Natural killer cell treated with Interleukin-12 subunit alpha and Interleukin-12 subunit beta and Interleukin-15 and Interleukin-18, amount 100 ng/mL, for 72 hours (primary cell): ENCODE data around the gene NPVF. TPM values are rescaled to one million over a fixed set of nuclear protein-coding genes. Genes with fewer than 3 reads are reported as not detected.

Experiments
- ATAC-seq, 2 donors: fragments of 150-1000 bp; cut with Tn5 transposase in 1 of 2; sonication (Bioruptor Pico), chemical (Tn5 transposase) in 1 of 2; 2 replicates each; pipeline ENCODE4 v1.10.0; 2021
- DNase-seq: peaks from one replicate; pipeline ENCODE4 v3.0.0; 2022; ENCODE audit warnings: low spot score
- H3K27ac Mint-ChIP-seq, 2 donors: 1 replicate in 1 of 2; 2 replicates in 1 of 2; pipeline ENCODE4 v1.8.0; 2022; ENCODE audit warnings: mixed read lengths in 2 of 2, mild to moderate bottlenecking in 1 of 2, moderate library complexity in 1 of 2
- H3K27me3 Mint-ChIP-seq, 2 donors: 1 replicate in 1 of 2; 2 replicates in 1 of 2; pipeline ENCODE4 v1.8.0; 2022; ENCODE audit warnings: mixed read lengths in 2 of 2
- H3K36me3 Mint-ChIP-seq: one replicate; pipeline ENCODE4 v1.8.0; 2022; ENCODE audit warnings: mixed read lengths
- H3K4me1 Mint-ChIP-seq, 2 donors: 1 replicate in 1 of 2; 2 replicates in 1 of 2; pipeline ENCODE4 v1.8.0; 2022; ENCODE audit warnings: low read depth in 2 of 2, mixed read lengths in 2 of 2, mild to moderate bottlenecking in 1 of 2
- H3K4me3 Mint-ChIP-seq: one replicate; pipeline ENCODE4 v1.8.0; 2022; ENCODE audit warnings: mixed read lengths
- H3K9me3 Mint-ChIP-seq: 2 replicates; pipeline ENCODE4 v1.8.0; 2022; ENCODE audit warnings: mixed read lengths
- total RNA-seq, 2 donors: library from RNA; stranded (reverse); gene quantifications; one replicate each; pipeline ENCODE4 v1.2.3, GENCODE V29; 2022

The NPVF gene
- total RNA-seq = not detected

- H3K36me3 Mint-ChIP-seq = no peaks in the 10 kb centered on the region
- H3K9me3 Mint-ChIP-seq = no peaks in the 10 kb centered on the region
- no peaks in the 10 kb centered on the region for H3K4me1 Mint-ChIP-seq
- H3K27me3 Mint-ChIP-seq = peaks cover 28 to 46% of the 10 kb centered on the region in 2 donors
- DNase-seq (no peak), ATAC-seq (no peak)
- H3K4me3 Mint-ChIP-seq = no peak within 1 kb of the TSS
- H3K27ac Mint-ChIP-seq = no peak within 1 kb of the TSS
These were observed at the start of gene NPVF for GRCh38 chr7:25228386-25228785. TSS of gene NPVF (minus strand) at chr7:25228486. CDS start at chr7:25228439, 47 bp downstream.

- DNase-seq (no peak), ATAC-seq (no peak)
- H3K27me3 Mint-ChIP-seq = peaks cover 29 to 37% of the 10 kb centered on the region in 2 donors
- H3K9me3 Mint-ChIP-seq = no peaks in the 10 kb centered on the region
- no peaks in the 10 kb centered on the region for H3K4me1 Mint-ChIP-seq
- no peaks in the 10 kb centered on the region for H3K36me3 Mint-ChIP-seq
- H3K27ac Mint-ChIP-seq = no peak overlapping the region
- H3K4me3 Mint-ChIP-seq = no peak overlapping the region
These were observed 44.0 kb upstream of the NPVF start for GRCh38 chr7:25272265-25272664.

- H3K4me3 Mint-ChIP-seq = no peak overlapping the region
- H3K9me3 Mint-ChIP-seq = no peaks in the 10 kb centered on the region
- peaks cover 13 to 14% of the 10 kb centered on the region in 2 donors for H3K4me1 Mint-ChIP-seq
- H3K27me3 Mint-ChIP-seq = peaks cover 18 to 27% of the 10 kb centered on the region in 2 donors
- DNase-seq (no peak), ATAC-seq (no peak)
- H3K36me3 Mint-ChIP-seq = no peaks in the 10 kb centered on the region
- H3K27ac Mint-ChIP-seq = no peak overlapping the region
These were observed 35.1 kb upstream of the NPVF start for GRCh38 chr7:25263337-25263736.

- Mint-ChIP-seq H3K27me3 (peaks cover 18 to 27% of the 10 kb centered on the region in 2 donors), H3K4me3 (no peak overlapping the region), H3K9me3 (no peaks in the 10 kb centered on the region), H3K36me3 (no peaks in the 10 kb centered on the region), H3K4me1 (peaks cover 13 to 14% of the 10 kb centered on the region in 2 donors), H3K27ac (no peak overlapping the region)
- ATAC-seq (no peak), DNase-seq (no peak)
These were observed 34.3 kb upstream of the NPVF start for GRCh38 chr7:25262586-25262985.

- H3K4me1 Mint-ChIP-seq = peaks cover 13 to 14% of the 10 kb centered on the region in 2 donors
- ATAC-seq (no peak), DNase-seq (no peak)
- H3K27me3 Mint-ChIP-seq = peaks cover 18 to 27% of the 10 kb centered on the region in 2 donors
- no peak overlapping the region for H3K27ac Mint-ChIP-seq
- no peak overlapping the region for H3K4me3 Mint-ChIP-seq
- no peaks in the 10 kb centered on the region for H3K9me3 Mint-ChIP-seq
- no peaks in the 10 kb centered on the region for H3K36me3 Mint-ChIP-seq
These were observed 33.4 kb upstream of the NPVF start for GRCh38 chr7:25261545-25262140.

- peak overlapping the region; percentile 22 for H3K4me3 Mint-ChIP-seq
- H3K27me3 Mint-ChIP-seq = peaks cover 18 to 27% of the 10 kb centered on the region in 2 donors
These were observed 32.7 kb upstream of the NPVF start for GRCh38 chr7:25260862-25261494.

GRCh38 chr7:25259487-25260243 lies 31.4 kb upstream of the NPVF start:
- Mint-ChIP-seq H3K9me3 (no peaks in the 10 kb centered on the region), H3K4me1 (peaks cover 13 to 14% of the 10 kb centered on the region in 2 donors), H3K27ac (no peak overlapping the region), H3K4me3 (no peak overlapping the region), H3K36me3 (no peaks in the 10 kb centered on the region), H3K27me3 (peaks cover 22 to 24% of the 10 kb centered on the region in 2 donors)
- peak; percentile 59 to 69 for ATAC-seq
- DNase-seq = peak; percentile 69

More at GRCh38 chr7:25260862-25261494, 32.7 kb upstream of the NPVF start:
- Mint-ChIP-seq H3K4me1 (peaks cover 13 to 14% of the 10 kb centered on the region in 2 donors), H3K36me3 (no peaks in the 10 kb centered on the region), H3K9me3 (no peaks in the 10 kb centered on the region), H3K27ac (peak overlapping the region in 1 of 2 donors; percentile 55)
- ATAC-seq (no peak), DNase-seq (no peak)

- H3K4me3 Mint-ChIP-seq = no peak overlapping the region
- peak in 1 of 2 donors; percentile 8 for ATAC-seq
- no peak overlapping the region for H3K27ac Mint-ChIP-seq
- H3K36me3 Mint-ChIP-seq = no peaks in the 10 kb centered on the region
- peaks cover 8 to 9% of the 10 kb centered on the region in 2 donors for H3K4me1 Mint-ChIP-seq
- no peaks in the 10 kb centered on the region for H3K9me3 Mint-ChIP-seq
- H3K27me3 Mint-ChIP-seq = peaks cover 16 to 21% of the 10 kb centered on the region in 2 donors
- DNase-seq = no peak
These were observed 28.1 kb upstream of the NPVF start for GRCh38 chr7:25256333-25256819.

- H3K27ac Mint-ChIP-seq = no peak overlapping the region
- H3K4me3 Mint-ChIP-seq = no peak overlapping the region
- peaks cover 2 to 4% of the 10 kb centered on the region in 2 donors for H3K4me1 Mint-ChIP-seq
- no peaks in the 10 kb centered on the region for H3K9me3 Mint-ChIP-seq
- no peaks in the 10 kb centered on the region for H3K36me3 Mint-ChIP-seq
- ATAC-seq (no peak), DNase-seq (no peak)
- H3K27me3 Mint-ChIP-seq = peaks cover 16 to 21% of the 10 kb centered on the region in 2 donors
These were observed 27.5 kb upstream of the NPVF start for GRCh38 chr7:25255611-25256332.

- ATAC-seq = no peak
- Mint-ChIP-seq H3K4me1 (peaks cover 0 to 3% of the 10 kb centered on the region in 2 donors), H3K36me3 (no peaks in the 10 kb centered on the region), H3K27me3 (peaks cover 16 to 21% of the 10 kb centered on the region in 2 donors), H3K9me3 (no peaks in the 10 kb centered on the region), H3K27ac (no peak overlapping the region), H3K4me3 (no peak overlapping the region)
- DNase-seq = no peak
These were observed 26.3 kb upstream of the NPVF start for GRCh38 chr7:25254604-25255003.

GRCh38 chr7:25253714-25254113 lies 25.4 kb upstream of the NPVF start:
- Mint-ChIP-seq H3K9me3 (no peaks in the 10 kb centered on the region), H3K4me1 (no peaks in the 10 kb centered on the region), H3K4me3 (no peak overlapping the region), H3K36me3 (no peaks in the 10 kb centered on the region), H3K27ac (no peak overlapping the region), H3K27me3 (peaks cover 11 to 14% of the 10 kb centered on the region in 2 donors)
- DNase-seq = no peak
- no peak for ATAC-seq

- DNase-seq (no peak), ATAC-seq (no peak)
- Mint-ChIP-seq H3K9me3 (no peaks in the 10 kb centered on the region), H3K27me3 (peaks cover 12 to 25% of the 10 kb centered on the region in 2 donors), H3K27ac (no peak overlapping the region), H3K36me3 (no peaks in the 10 kb centered on the region), H3K4me3 (no peak overlapping the region), H3K4me1 (no peaks in the 10 kb centered on the region)
These were observed 22.1 kb upstream of the NPVF start for GRCh38 chr7:25250386-25250785.

GRCh38 chr7:25249772-25250171 lies 21.5 kb upstream of the NPVF start:
- no peak for ATAC-seq
- no peaks in the 10 kb centered on the region for H3K4me1 Mint-ChIP-seq
- H3K9me3 Mint-ChIP-seq = no peaks in the 10 kb centered on the region

More at GRCh38 chr7:25249772-25250171, 21.5 kb upstream of the NPVF start:
- Mint-ChIP-seq H3K27me3 (peaks cover 10 to 30% of the 10 kb centered on the region in 2 donors), H3K36me3 (no peaks in the 10 kb centered on the region), H3K4me3 (no peak overlapping the region), H3K27ac (no peak overlapping the region)
- DNase-seq = no peak
